Caki2 (cell line): ENCODE results near the gene HIP1. TPM values are rescaled to one million over a fixed set of nuclear protein-coding genes. Genes with fewer than 3 reads are reported as not detected.
"Not testable (repeated sequence)": the region's sequence is repeated elsewhere in the genome, so short reads cannot be mapped to it uniquely, and the experiment has no call there.

Experiments
- DNase-seq: peaks from one replicate; pipeline ENCODE4 v3.0.0-alpha.2; 2015; ENCODE audit warnings: low read depth
- in situ Hi-C: cut with HindIII; loops from 2 replicates; pipeline ENCODE4 v1.10.0; 2016; ENCODE audit warnings: low sequenced_read_pairs, low pct_unique_long_range_greater_than_20kb, mixed read lengths
- total RNA-seq: library from RNA; depleted of rRNA; stranded (reverse); fragments of >200 nt; shearing (Covaris generic); gene quantifications from 2 replicates; pipeline ENCODE4 v1.2.3, GENCODE V29; 2014; ENCODE audit warnings: low replicate concordance

HIP1 gene
- total RNA-seq, 1 experiment from 2014 or later = 25.3 TPM

- DNase-seq = no peak
Measured at GRCh38 chr7:75691793-75692543, 46.8 kb downstream of the HIP1 start.

GRCh38 chr7:75690121-75690523 is 48.6 kb downstream of the HIP1 start:
- DNase-seq = no peak
- in situ Hi-C loops = no loop called here

More at GRCh38 chr7:75691793-75692543, 46.8 kb downstream of the HIP1 start:
- in situ Hi-C loops = no loop called here

- no peak for DNase-seq
- in situ Hi-C loops = no loop called here
Measured at GRCh38 chr7:75689246-75690099, 49.3 kb downstream of the HIP1 start.

- DNase-seq = no peak
- in situ Hi-C loops = no loop called here
Measured at GRCh38 chr7:75688200-75689136, 50.3 kb downstream of the HIP1 start.

- no peak for DNase-seq
- in situ Hi-C loops = no loop called here
Measured at GRCh38 chr7:75687246-75688088, 51.3 kb downstream of the HIP1 start.

GRCh38 chr7:75686551-75686950 is 52.2 kb downstream of the HIP1 start:
- in situ Hi-C loops = no loop called here

GRCh38 chr7:75682052-75682451 is 56.7 kb downstream of the HIP1 start:
- DNase-seq, in situ Hi-C loops: not testable (repeated sequence)

More at GRCh38 chr7:75686551-75686950, 52.2 kb downstream of the HIP1 start:
- no peak for DNase-seq

- in situ Hi-C loops = no loop called here
Measured at GRCh38 chr7:75679060-75679459, 59.7 kb downstream of the HIP1 start.

GRCh38 chr7:75669579-75669978 is 69.2 kb downstream of the HIP1 start:
- in situ Hi-C loops = no loop called here
- DNase-seq = no peak

More at GRCh38 chr7:75679060-75679459, 59.7 kb downstream of the HIP1 start:
- peak; percentile 51 for DNase-seq

GRCh38 chr7:75667938-75668337 is 70.8 kb downstream of the HIP1 start:
- in situ Hi-C loops = no loop called here

GRCh38 chr7:75663302-75663907 is 75.3 kb downstream of the HIP1 start:
- in situ Hi-C loops = no loop called here

More at GRCh38 chr7:75667938-75668337, 70.8 kb downstream of the HIP1 start:
- DNase-seq = no peak

GRCh38 chr7:75662579-75663301 is 76.0 kb downstream of the HIP1 start:
- in situ Hi-C loops = no loop called here
- DNase-seq = no peak

More at GRCh38 chr7:75663302-75663907, 75.3 kb downstream of the HIP1 start:
- no peak for DNase-seq

GRCh38 chr7:75660566-75661215 is 78.0 kb downstream of the HIP1 start:
- no peak for DNase-seq
- in situ Hi-C loops = no loop called here

- in situ Hi-C loops = no loop called here
Measured at GRCh38 chr7:75658802-75659201, 79.9 kb downstream of the HIP1 start.

GRCh38 chr7:75658369-75658768 is 80.4 kb downstream of the HIP1 start:
- no peak for DNase-seq
- in situ Hi-C loops = no loop called here

More at GRCh38 chr7:75658802-75659201, 79.9 kb downstream of the HIP1 start:
- DNase-seq = no peak

- no peak for DNase-seq
- in situ Hi-C loops = no loop called here
Measured at GRCh38 chr7:75657866-75658265, 80.9 kb downstream of the HIP1 start.
